K562 (cell line): ENCODE data around the gene SLFNL1. TPM values are rescaled to one million over a fixed set of nuclear protein-coding genes. Genes with fewer than 3 reads are reported as not detected.
A peak's percentile ranks its signal among the peaks of the same experiment; 100 is the strongest.

Experiments used
- ATAC-seq: fragments of 200-7000 bp; cut with Tn5 transposase; 3 replicates; pipeline ENCODE4 v1.9.1; 2020; ENCODE audit warnings: moderate library complexity
- BruUV-seq: library from RNA; stranded (reverse); fragments of 400-500 nt; replicated peaks from 2 replicates; lab custom pipeline; 2021; lab: Mats Ljungman, UMichigan
- CTCF ChIA-PET: fragments of 300-600 bp; formaldehyde crosslinking; extraction: SDS; loops from one replicate; lab custom pipeline; 2021; ENCODE audit warnings: low intra/inter-chr PET ratio; lab: Yijun Ruan, JAX
- POLR2A ChIA-PET: fragments of 300-600, 350-650 bp; sonication (Branson Sonifier 250); formaldehyde crosslinking; extraction: SDS; loops from one replicate; lab custom pipeline; 2021; ENCODE audit warnings: antibody characterized with exemption, inconsistent platforms; lab: Yijun Ruan, JAX
- DNase-seq, 4 experiments: peaks; one replicate each; pipeline versions ENCODE4 v3.0.0 to v3.0.0-alpha.2; 2011 to 2018; ENCODE audit warnings: low spot score in 3 of 4, mixed read lengths in 3 of 4; ENCODE audit errors: extremely low read depth in 1 of 4
- FAIRE-seq: peaks from 2 replicates; lab custom pipeline; 2011; peaks lifted over from hg19 to GRCh38; lab: Jason Lieb, UNC
- H2AFZ ChIP-seq: 2 replicates; pipeline ENCODE4 v1.6.0; 2011; ENCODE audit warnings: low read depth, low read length, control low read depth, inconsistent platforms
- H3K27ac ChIP-seq: fragments of 200-600 bp; 3 replicates; pipeline ENCODE4 v1.8.0; 2011; ENCODE audit warnings: low read depth, mild to moderate bottlenecking, control low read depth, inconsistent platforms, low read length, moderate library complexity, mixed read lengths; ENCODE audit errors: extremely low read depth
- H3K27me3 ChIP-seq, 2 experiments: fragments of 300-600 bp in 1 of 2; 2 replicates in 1 of 2; 3 replicates in 1 of 2; pipeline versions ENCODE4 v1.6.0 to v1.8.0; 2011; ENCODE audit warnings: inconsistent platforms in 2 of 2, low read length in 2 of 2, mild to moderate bottlenecking in 1 of 2, mixed read lengths in 1 of 2, moderate library complexity in 1 of 2; ENCODE audit not compliant: control insufficient read depth in 2 of 2, insufficient read depth in 2 of 2
- H3K36me3 ChIP-seq: fragments of 300-600 bp; 3 replicates; pipeline ENCODE4 v1.8.0; 2011; ENCODE audit warnings: mild to moderate bottlenecking, low read length, inconsistent platforms; ENCODE audit not compliant: control insufficient read depth, insufficient read depth
- H3K4me1 ChIP-seq, 2 experiments: fragments of 200-600 bp in 1 of 2; replicated peaks in 1 of 2; 2 replicates in 1 of 2; 3 replicates in 1 of 2; pipeline versions ENCODE4 v1.5.1 to v1.8.0; 2011; ENCODE audit warnings: inconsistent platforms in 2 of 2, low read length in 2 of 2, mild to moderate bottlenecking in 1 of 2, mixed read lengths in 1 of 2, moderate library complexity in 1 of 2; ENCODE audit not compliant: control insufficient read depth in 2 of 2, insufficient read depth in 2 of 2
- H3K4me2 ChIP-seq: 2 replicates; pipeline ENCODE4 v1.6.1; 2011; ENCODE audit warnings: low read length, control low read depth, inconsistent platforms, mixed read lengths; ENCODE audit not compliant: insufficient read depth
- H3K4me3 ChIP-seq: fragments of 200-600 bp; sonication (generic), shearing (Covaris generic); 2 replicates; pipeline ENCODE4 v1.5.1; 2016; ENCODE audit warnings: control low read depth, inconsistent platforms
- H3K79me2 ChIP-seq: fragments of 200-600 bp; 3 replicates; pipeline ENCODE4 v1.8.0; 2011; ENCODE audit warnings: low read length, inconsistent platforms; ENCODE audit not compliant: control insufficient read depth, insufficient read depth
- H3K9ac ChIP-seq, 2 experiments: 2 replicates each; pipeline versions ENCODE4 v1.6.0 to v1.6.1; 2011; ENCODE audit warnings: low read depth in 2 of 2, low read length in 2 of 2, control low read depth in 1 of 2, inconsistent platforms in 1 of 2, mild to moderate bottlenecking in 1 of 2, mixed read lengths in 1 of 2; ENCODE audit not compliant: insufficient read depth in 1 of 2
- H3K9me1 ChIP-seq: one replicate; pipeline ENCODE4 v1.6.0; 2011; ENCODE audit warnings: inconsistent platforms, mild to moderate bottlenecking, low read length, moderate library complexity; ENCODE audit not compliant: control insufficient read depth, insufficient read depth
- H3K9me3 ChIP-seq: replicated peaks from 2 replicates; pipeline ENCODE4 v1.5.1; 2011; ENCODE audit warnings: low read depth, low read length, inconsistent platforms; ENCODE audit not compliant: control insufficient read depth, insufficient read depth
- H4K20me1 ChIP-seq: replicated peaks from 2 replicates; pipeline ENCODE4 v1.6.1; 2011; ENCODE audit warnings: low read length, inconsistent platforms, mixed read lengths; ENCODE audit not compliant: control insufficient read depth, insufficient read depth
- ARHGAP35 ChIP-seq: fragments of 450-650 bp; IDR thresholded peaks from 2 replicates; pipeline ENCODE4 v1.6.1; 2018; ENCODE audit not compliant: partially characterized antibody
- FOS ChIP-seq: IDR thresholded peaks from 3 replicates; pipeline ENCODE4 v1.6.1; 2011; ENCODE audit not compliant: insufficient read length; ENCODE audit errors: extremely low read depth
- KDM5B ChIP-seq: fragments of 200-600 bp; sonication (generic); IDR thresholded peaks from 2 replicates; pipeline ENCODE4 v1.6.1; 2012; ENCODE audit warnings: low read depth, mild to moderate bottlenecking, moderate library complexity, low read length, control low read depth, inconsistent platforms; ENCODE audit not compliant: insufficient replicate concordance
- POU5F1 ChIP-seq: fragments of 150-350 bp; IDR thresholded peaks from 2 replicates; pipeline ENCODE4 v1.6.1; 2014; ENCODE audit warnings: borderline replicate concordance, low read length, low read depth, mild to moderate bottlenecking; ENCODE audit not compliant: partially characterized antibody
- SIN3B ChIP-seq: fragments of 450-650 bp; IDR thresholded peaks from 2 replicates; pipeline ENCODE4 v1.6.1; 2017; ENCODE audit warnings: low read depth, mild to moderate bottlenecking, moderate library complexity
- SMAD1 ChIP-seq: fragments of 150-350 bp; IDR thresholded peaks from 2 replicates; pipeline ENCODE4 v1.6.1; 2014; ENCODE audit warnings: low read length, low read depth; ENCODE audit not compliant: partially characterized antibody
- SMARCB1 ChIP-seq: IDR thresholded peaks from 2 replicates; pipeline ENCODE4 v1.6.1; 2011; ENCODE audit warnings: improper control_type of control experiment, low read depth; ENCODE audit not compliant: insufficient read length
- SP2 ChIP-seq: IDR thresholded peaks from 2 replicates; pipeline ENCODE4 v1.6.1; 2011; ENCODE audit warnings: mild to moderate bottlenecking, low read depth, low read length, moderate library complexity; ENCODE audit not compliant: poor library complexity, severe bottlenecking; ENCODE audit errors: extremely low read depth
- ZC3H8 ChIP-seq: fragments of 450-650 bp; IDR thresholded peaks from 2 replicates; pipeline ENCODE4 v1.6.1; 2017
- ZNF175 ChIP-seq: fragments of 200-800 bp; sonication (Bioruptor generic); IDR thresholded peaks from 2 replicates; pipeline ENCODE4 v1.6.1; 2016; ENCODE audit warnings: low read depth, mild to moderate bottlenecking, missing genetic modification characterization, missing compliant biosample characterization
- ZNF212 ChIP-seq: fragments of 450-650 bp; formaldehyde crosslinking; IDR thresholded peaks from 2 replicates; pipeline ENCODE4 v1.4.0; 2020; ENCODE audit warnings: mild to moderate bottlenecking
- ZNF224 ChIP-seq: sonication (generic); formaldehyde crosslinking; IDR thresholded peaks from 2 replicates; pipeline ENCODE4 v1.8.0; 2022; ENCODE audit warnings: mild to moderate bottlenecking, missing genetic modification reagents
- ZNF263 ChIP-seq: sonication (generic); formaldehyde crosslinking; IDR thresholded peaks from 2 replicates; pipeline ENCODE4 v1.8.0; 2022; ENCODE audit warnings: mild to moderate bottlenecking, missing genetic modification reagents, borderline replicate concordance
- ZNF717 ChIP-seq: fragments of 250-450 bp; sonication (Bioruptor Pico); IDR thresholded peaks from 2 replicates; pipeline ENCODE4 v1.5.0; 2021
- WGBS: fragments of 100-300 bp; shearing (Covaris generic); methylation state at CpG from one replicate; pipeline ENCODE4 v1.1.6; 2016; ENCODE audit warnings: low coverage, mixed read lengths; ENCODE audit not compliant: insufficient coverage; ENCODE audit errors: missing lambda C conversion rate; 5-methylcytosine and 5-hydroxymethylcytosine counted together
- in situ Hi-C: fragments of 300-500 bp; cut with MboI; formaldehyde crosslinking; loops from 4 replicates; pipeline ENCODE4 v1.15.0; 2018; ENCODE audit warnings: inconsistent platforms, mixed read lengths
- intact Hi-C: fragments of 100-400 bp; cut with micrococcal nuclease; formaldehyde crosslinking; loops from 2 replicates; pipeline ENCODE4 v1.14.2; 2022
- polyA plus RNA-seq, 8 experiments: library from polyadenylated mRNA; depleted of rRNA in 4 of 8; stranded (reverse) in 5 of 8; unstranded in 3 of 8; fragments of >200 nt; fragmentation: Nextera tagmentation in 2 of 8; fragmentation: Illumina TruSeq in 1 of 8; extraction: Ambion mirVana in 2 of 8; extraction: Trizol in 1 of 8; gene quantifications; 2 replicates each; pipeline versions ENCODE4 v1.2.1 to v1.2.3, GENCODE V29; 2011 to 2014; ENCODE audit warnings: inconsistent platforms in 1 of 8, missing spikeins in 1 of 8
- total RNA-seq, 7 experiments: library from RNA; depleted of rRNA in 6 of 7; stranded (reverse); fragments of >200 nt in 6 of 7; fragmentation: Illumina TruSeq in 2 of 7; extraction: Trizol in 2 of 7; gene quantifications; 2 replicates each; pipeline versions ENCODE4 v1.2.1 to v1.2.3, GENCODE V29; 2011 to 2021; ENCODE audit warnings: low replicate concordance in 1 of 7
- TF ChIP-seq, protein P1 (sequence below): fragments of 250-450 bp; sonication (Bioruptor Pico); IDR thresholded peaks from 2 replicates; pipeline ENCODE4 v1.8.0; 2021; ENCODE audit warnings: borderline replicate concordance, mild to moderate bottlenecking, moderate library complexity; ENCODE audit not compliant: poor library complexity, severe bottlenecking
- TF ChIP-seq, protein P2 (sequence below): fragments of 200-800 bp; sonication (Bioruptor generic); IDR thresholded peaks from 2 replicates; pipeline ENCODE4 v1.6.1; 2017; ENCODE audit warnings: missing genetic modification characterization, missing compliant biosample characterization
- TF ChIP-seq, protein P3 (sequence below): fragments of 450-650 bp; conservative IDR thresholded peaks from 2 replicates; pipeline ENCODE4 v1.6.1; 2016; ENCODE audit warnings: missing genetic modification characterization, low read depth, mild to moderate bottlenecking, control low read depth, missing compliant biosample characterization

SLFNL1 gene
- total and polyA plus RNA-seq, 9 of the 15 experiments (the other 6 are each of a cell fraction or from before 2014, with no cell fraction given), result 0.05 to 0.14 (median 0.06) TPM; not detected in 5

DNA sequence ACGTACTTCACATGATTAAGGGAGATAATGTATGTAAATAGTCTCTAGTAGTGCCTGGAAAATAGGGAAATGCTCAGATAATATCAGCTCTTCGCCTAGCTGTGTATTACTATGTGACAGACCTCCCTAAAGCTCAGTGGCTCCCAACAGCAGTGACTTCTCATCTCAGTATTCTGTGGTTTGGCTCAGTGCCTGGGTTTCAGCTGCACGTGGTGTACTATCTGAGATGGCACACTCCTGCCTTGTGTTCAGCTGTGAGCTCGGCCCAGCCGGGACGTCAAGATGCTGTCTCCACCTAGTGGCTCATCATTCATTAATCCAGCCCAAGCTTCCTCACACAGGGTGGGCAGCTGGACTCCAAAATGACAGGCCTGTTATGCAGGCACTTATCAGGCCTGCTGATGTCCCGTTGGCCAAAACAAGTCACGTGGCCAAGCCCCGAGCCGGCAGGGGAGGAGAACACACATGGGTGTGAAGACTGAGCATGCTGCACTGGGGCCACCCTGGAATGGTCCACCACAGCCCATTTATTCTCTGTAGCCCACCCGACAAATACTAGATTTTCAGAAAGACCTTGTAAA, 17.8 kb downstream of the SLFNL1 start (continued):
- peak; percentile 1 for TF ChIP-seq FOS
- TF ChIP-seq, protein P1, sequence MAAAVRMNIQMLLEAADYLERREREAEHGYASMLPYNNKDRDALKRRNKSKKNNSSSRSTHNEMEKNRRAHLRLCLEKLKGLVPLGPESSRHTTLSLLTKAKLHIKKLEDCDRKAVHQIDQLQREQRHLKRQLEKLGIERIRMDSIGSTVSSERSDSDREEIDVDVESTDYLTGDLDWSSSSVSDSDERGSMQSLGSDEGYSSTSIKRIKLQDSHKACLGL, result no peak
- TF ChIP-seq ZNF717 (CRISPR knock-in tag), result no peak
- TF ChIP-seq POU5F1, result no peak
- TF ChIP-seq SMAD1, result peak; percentile 94
- no peak; the same call in 1 of the 2 replicates for TF ChIP-seq SIN3B
- TF ChIP-seq ZC3H8, result no peak
- no peak for TF ChIP-seq ZNF212 (CRISPR knock-in tag)

DNA sequence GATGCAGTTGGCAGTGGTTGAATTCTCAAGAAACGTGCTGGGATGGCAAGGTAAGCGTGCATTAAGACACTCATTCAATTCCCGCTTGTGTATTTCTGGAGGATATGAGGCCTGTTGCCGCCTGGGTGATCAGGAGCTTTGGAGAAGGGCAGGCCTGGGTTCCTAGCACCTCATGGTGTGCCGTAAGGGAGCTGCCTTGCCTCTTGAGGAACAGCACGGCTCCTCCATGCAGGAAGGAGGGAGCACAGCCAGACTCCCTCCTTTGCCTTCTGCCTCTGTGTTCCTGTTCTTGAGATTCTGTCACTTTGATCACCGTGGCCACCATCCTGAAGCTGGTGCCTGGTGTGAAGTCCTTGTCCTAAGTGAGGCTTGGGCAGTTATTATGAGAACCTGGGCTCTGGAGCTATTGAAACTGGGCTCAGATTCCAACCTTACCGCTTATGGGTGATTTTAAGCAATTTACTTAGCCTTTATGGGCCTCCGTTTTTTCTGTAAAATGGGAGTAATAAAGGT, 18.3 kb downstream of the SLFNL1 start:
- Histone ChIP-seq H2AFZ (no peak overlapping the region), H3K9me1 (peaks cover 10% of the 10 kb centered on the region), H3K27me3 (no peaks in the 10 kb centered on the region; a peak in 1 of 5 replicates), H3K27ac (no peak overlapping the region), H3K4me2 (peak overlapping the region; percentile 28), H3K9me3 (no peaks in the 10 kb centered on the region), H4K20me1 (peaks cover 20% of the 10 kb centered on the region), H3K36me3 (peaks cover 95% of the 10 kb centered on the region), H3K9ac (peak overlapping the region in 1 of 2 experiments; percentile 49; a peak in 1 of 4 replicates), H3K4me1 (peaks cover 13 to 17% of the 10 kb centered on the region in 2 experiments; a peak in 4 of 5 replicates), H3K79me2 (peaks cover 8% of the 10 kb centered on the region; the same call in 2 of the 3 replicates), H3K4me3 (no peak overlapping the region)
- intact Hi-C loops, result loop anchor here (1.0 to 5.0 kb wide), 2 partner anchors 24 to 141 kb away; partner anchors contain the start of genes CITED4 and CTPS1
- no TSS peak for BruUV-seq
- POLR2A ChIA-PET, result interaction anchor here (0.5 to 1.9 kb wide), 18 partner anchors 10 to 312 kb away, joined by 3 to 19 read pairs (median 4); partner anchors contain the start of genes NFYC and SLFNL1
- FAIRE-seq (no peak), ATAC-seq (peak; percentile 2; the same call in 2 of the 3 replicates), DNase-seq (no peak)
- whole genome bisulfite sequencing, result 64% methylated on average over 9 of the region's 9 CpGs
- in situ Hi-C loops, result no loop called here
- CTCF ChIA-PET, result interaction anchor here (2.0 kb wide), 1 partner anchor 154 kb away, joined by 16 read pairs; no protein-coding TSS in a partner anchor
- TF ChIP-seq, protein P2, sequence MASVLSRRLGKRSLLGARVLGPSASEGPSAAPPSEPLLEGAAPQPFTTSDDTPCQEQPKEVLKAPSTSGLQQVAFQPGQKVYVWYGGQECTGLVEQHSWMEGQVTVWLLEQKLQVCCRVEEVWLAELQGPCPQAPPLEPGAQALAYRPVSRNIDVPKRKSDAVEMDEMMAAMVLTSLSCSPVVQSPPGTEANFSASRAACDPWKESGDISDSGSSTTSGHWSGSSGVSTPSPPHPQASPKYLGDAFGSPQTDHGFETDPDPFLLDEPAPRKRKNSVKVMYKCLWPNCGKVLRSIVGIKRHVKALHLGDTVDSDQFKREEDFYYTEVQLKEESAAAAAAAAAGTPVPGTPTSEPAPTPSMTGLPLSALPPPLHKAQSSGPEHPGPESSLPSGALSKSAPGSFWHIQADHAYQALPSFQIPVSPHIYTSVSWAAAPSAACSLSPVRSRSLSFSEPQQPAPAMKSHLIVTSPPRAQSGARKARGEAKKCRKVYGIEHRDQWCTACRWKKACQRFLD (CRISPR knock-in tag), result no peak
- TF ChIP-seq ARHGAP35 (no peak), ZNF263 (CRISPR knock-in tag) (peak; percentile 54; the same call in 1 of the 2 replicates), ZNF224 (CRISPR knock-in tag) (no peak), SMARCB1 (no peak), KDM5B (peak; percentile 32), ZNF175 (CRISPR knock-in tag) (no peak), SP2 (no peak)
- TF ChIP-seq, protein P3, sequence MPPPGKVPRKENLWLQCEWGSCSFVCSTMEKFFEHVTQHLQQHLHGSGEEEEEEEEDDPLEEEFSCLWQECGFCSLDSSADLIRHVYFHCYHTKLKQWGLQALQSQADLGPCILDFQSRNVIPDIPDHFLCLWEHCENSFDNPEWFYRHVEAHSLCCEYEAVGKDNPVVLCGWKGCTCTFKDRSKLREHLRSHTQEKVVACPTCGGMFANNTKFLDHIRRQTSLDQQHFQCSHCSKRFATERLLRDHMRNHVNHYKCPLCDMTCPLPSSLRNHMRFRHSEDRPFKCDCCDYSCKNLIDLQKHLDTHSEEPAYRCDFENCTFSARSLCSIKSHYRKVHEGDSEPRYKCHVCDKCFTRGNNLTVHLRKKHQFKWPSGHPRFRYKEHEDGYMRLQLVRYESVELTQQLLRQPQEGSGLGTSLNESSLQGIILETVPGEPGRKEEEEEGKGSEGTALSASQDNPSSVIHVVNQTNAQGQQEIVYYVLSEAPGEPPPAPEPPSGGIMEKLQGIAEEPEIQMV (tag), result no peak
